Endothelial cell of umbilical vein (primary cell): ENCODE data around the gene FOXJ3. TPM values are rescaled to one million over a fixed set of nuclear protein-coding genes. Genes with fewer than 3 reads are reported as not detected.

Experiments used
- BruUV-seq: library from RNA; stranded (reverse); fragments of 400-500 nt; replicated peaks from 2 replicates; lab custom pipeline; 2021; lab: Mats Ljungman, UMichigan
- CTCF ChIA-PET: fragments of 300-600, 350-600 bp; sonication (Branson Sonifier 250); formaldehyde crosslinking; loops from one replicate; lab custom pipeline; 2021; ENCODE audit warnings: antibody characterized with exemption, inconsistent platforms; lab: Charles Lee
- POLR2A ChIA-PET: fragments of 300-600, 350-600 bp; sonication (Branson Sonifier 250); formaldehyde crosslinking; loops from one replicate; lab custom pipeline; 2021; ENCODE audit warnings: antibody characterized with exemption, inconsistent platforms; lab: Charles Lee
- DNase-seq: peaks from one replicate; pipeline ENCODE4 v3.0.0-alpha.2; 2011; ENCODE audit warnings: low read depth, low spot score
- FAIRE-seq: peaks from 2 replicates; lab custom pipeline; 2011; peaks lifted over from hg19 to GRCh38; lab: Jason Lieb, UNC
- H2AFZ ChIP-seq: 2 replicates; pipeline ENCODE4 v1.6.0; 2012; ENCODE audit warnings: low read depth, low read length, control low read depth, inconsistent platforms
- H3K27ac ChIP-seq: 2 replicates; pipeline ENCODE4 v1.5.1; 2011; ENCODE audit warnings: low read depth, mild to moderate bottlenecking, control low read depth, low read length, moderate library complexity; ENCODE audit not compliant: insufficient read depth
- H3K27me3 ChIP-seq, 2 experiments: 2 replicates each; pipeline versions ENCODE4 v1.6.0 to v1.6.1; 2011; ENCODE audit warnings: low read length in 2 of 2, mixed read lengths in 1 of 2; ENCODE audit not compliant: control insufficient read depth in 2 of 2, insufficient read depth in 2 of 2
- H3K36me3 ChIP-seq, 2 experiments: 2 replicates in 1 of 2; 3 replicates in 1 of 2; pipeline ENCODE4 v1.5.1; 2011; ENCODE audit warnings: low read length in 2 of 2, mild to moderate bottlenecking in 1 of 2, moderate library complexity in 1 of 2; ENCODE audit not compliant: control insufficient read depth in 2 of 2, insufficient read depth in 2 of 2; ENCODE audit errors: extremely low read depth in 1 of 2
- H3K4me1 ChIP-seq: 3 replicates; pipeline ENCODE4 v1.5.1; 2011; ENCODE audit warnings: mild to moderate bottlenecking, low read length; ENCODE audit not compliant: control insufficient read depth, insufficient read depth; ENCODE audit errors: extremely low read depth
- H3K4me2 ChIP-seq: 2 replicates; pipeline ENCODE4 v1.6.1; 2011; ENCODE audit warnings: low read length, control low read depth, mixed read lengths; ENCODE audit not compliant: insufficient read depth
- H3K4me3 ChIP-seq, 3 experiments: fragments of 200-600 bp in 1 of 3; sonication (generic), shearing (Covaris generic) in 1 of 3; replicated peaks in 1 of 3; 2 replicates each; pipeline ENCODE4 v1.5.1; 2011 to 2016; ENCODE audit warnings: control low read depth in 3 of 3, low read length in 3 of 3, mild to moderate bottlenecking in 2 of 3, inconsistent platforms in 1 of 3, low read depth in 1 of 3, moderate library complexity in 1 of 3; ENCODE audit not compliant: insufficient read depth in 1 of 3
- H3K79me2 ChIP-seq: 2 replicates; pipeline ENCODE4 v1.6.0; 2012; ENCODE audit warnings: low read length, inconsistent platforms; ENCODE audit not compliant: control insufficient read depth, insufficient read depth
- H3K9ac ChIP-seq: replicated peaks from 2 replicates; pipeline ENCODE3; 2011; ENCODE audit warnings: low read length, control low read depth; ENCODE audit not compliant: insufficient read depth; ENCODE audit errors: extremely low read depth
- H3K9me1 ChIP-seq: replicated peaks from 3 replicates; pipeline ENCODE4 v1.6.0; 2011; ENCODE audit warnings: mild to moderate bottlenecking, low read length; ENCODE audit not compliant: control insufficient read depth, insufficient read depth; ENCODE audit errors: extremely low read depth
- H3K9me3 ChIP-seq: replicated peaks from 2 replicates; pipeline ENCODE4 v1.5.1; 2012; ENCODE audit warnings: low read length, inconsistent platforms; ENCODE audit not compliant: control insufficient read depth, insufficient read depth
- H4K20me1 ChIP-seq: replicated peaks from 2 replicates; pipeline ENCODE3; 2011; ENCODE audit warnings: mild to moderate bottlenecking, low read length; ENCODE audit not compliant: control insufficient read depth, insufficient read depth; ENCODE audit errors: extremely low read depth
- EZH2 ChIP-seq: IDR thresholded peaks from 2 replicates; pipeline ENCODE4 v1.6.1; 2012; ENCODE audit warnings: borderline replicate concordance, low read depth, mild to moderate bottlenecking, moderate library complexity, low read length, inconsistent platforms; ENCODE audit not compliant: severe bottlenecking
- FOS ChIP-seq: IDR thresholded peaks from 2 replicates; pipeline ENCODE4 v1.6.1; 2011; ENCODE audit warnings: mild to moderate bottlenecking, low read length, moderate library complexity, borderline replicate concordance; ENCODE audit not compliant: insufficient read depth
- GATA2 ChIP-seq: IDR thresholded peaks from 2 replicates; pipeline ENCODE4 v1.7.0; 2011; ENCODE audit warnings: low read depth, mild to moderate bottlenecking, moderate library complexity, mixed read lengths, low read length; ENCODE audit not compliant: insufficient read length, insufficient read depth
- JUN ChIP-seq: IDR thresholded peaks from 2 replicates; pipeline ENCODE4 v1.6.1; 2011; ENCODE audit warnings: borderline replicate concordance, low read depth; ENCODE audit not compliant: insufficient read length, insufficient read depth
- MAX ChIP-seq: IDR thresholded peaks from 2 replicates; pipeline ENCODE4 v1.6.1; 2011; ENCODE audit not compliant: insufficient read depth, insufficient read length
- MYC ChIP-seq: IDR thresholded peaks from one replicate; pipeline ENCODE4 v1.6.1; 2011; ENCODE audit warnings: mild to moderate bottlenecking, low read depth, low read length
- POLR2A ChIP-seq: IDR thresholded peaks from 2 replicates; pipeline ENCODE4 v1.6.1; 2012; ENCODE audit warnings: low read depth, mild to moderate bottlenecking, control low read depth, low read length
- POLR2AphosphoS5 ChIP-seq: IDR thresholded peaks from 2 replicates; pipeline ENCODE4 v1.6.1; 2012; ENCODE audit warnings: low read depth, mild to moderate bottlenecking, control low read depth, low read length, moderate library complexity; ENCODE audit not compliant: insufficient read depth
- dilution Hi-C: fragments of 300-500 bp; cut with MboI; formaldehyde crosslinking; loops from one replicate; pipeline ENCODE4 v1.15.0; 2019; ENCODE audit warnings: low sequenced_read_pairs; ENCODE audit not compliant: extremely low pct_ligation_motif_present
- intact Hi-C: fragments of 100-400 bp; cut with micrococcal nuclease; formaldehyde crosslinking; loops from one replicate; pipeline ENCODE4 v1.10.0; 2022
- polyA plus RNA-seq, 4 experiments: library from polyadenylated mRNA; depleted of rRNA in 3 of 4; stranded (reverse) in 3 of 4; unstranded in 1 of 4; fragments of >200 nt; gene quantifications; 2 replicates each; pipeline versions ENCODE4 v1.2.1 to v1.2.3, GENCODE V29; 2011 to 2012; ENCODE audit warnings: missing spikeins in 1 of 4
- total RNA-seq: library from RNA; stranded (reverse); gene quantifications from 2 replicates; pipeline ENCODE4 v1.2.3, GENCODE V29; 2021
- TF ChIP-seq, protein P1 (sequence below), 2 donors: IDR thresholded peaks; 1 replicate in 1 of 2; 2 replicates in 1 of 2; pipeline ENCODE4 v1.5.1; 2011; ENCODE audit warnings: low read length in 2 of 2, mild to moderate bottlenecking in 2 of 2, moderate library complexity in 2 of 2, control low read depth in 1 of 2, inconsistent platforms in 1 of 2, low read depth in 1 of 2; ENCODE audit not compliant: insufficient read depth in 1 of 2; ENCODE audit errors: extremely low read depth in 1 of 2

Gene FOXJ3
- total and polyA plus RNA-seq, 2 donors (not counting 3 experiments of a cell fraction or from before 2014, with no cell fraction given), result 34.7 to 38.8 TPM

GRCh38 chr1:42210421-42211133 is 124.5 kb downstream of the FOXJ3 start:
- dilution Hi-C loops, result no loop called here

More at GRCh38 chr1:42210421-42211133, 124.5 kb downstream of the FOXJ3 start:
- Histone ChIP-seq H3K36me3 (no peaks in the 10 kb centered on the region), H3K79me2 (peaks cover 45% of the 10 kb centered on the region), H3K27me3 (no peaks in the 10 kb centered on the region), H3K4me1 (peaks cover 44% of the 10 kb centered on the region), H3K4me2 (peak overlapping the region; percentile 52), H3K4me3 (no peak overlapping the region), H2AFZ (no peak overlapping the region), H3K9me1 (no peaks in the 10 kb centered on the region), H3K9ac (no peak overlapping the region), H3K27ac (peak overlapping the region; percentile 15), H4K20me1 (peaks cover 2% of the 10 kb centered on the region), H3K9me3 (no peaks in the 10 kb centered on the region)
- DNase-seq, result no peak
- POLR2A ChIA-PET, result no interaction called here
- no TSS peak for BruUV-seq
- TF ChIP-seq POLR2AphosphoS5, result no peak
- TF ChIP-seq MAX, result no peak
- TF ChIP-seq MYC, result no peak
- TF ChIP-seq JUN, result no peak
- TF ChIP-seq, protein P1, sequence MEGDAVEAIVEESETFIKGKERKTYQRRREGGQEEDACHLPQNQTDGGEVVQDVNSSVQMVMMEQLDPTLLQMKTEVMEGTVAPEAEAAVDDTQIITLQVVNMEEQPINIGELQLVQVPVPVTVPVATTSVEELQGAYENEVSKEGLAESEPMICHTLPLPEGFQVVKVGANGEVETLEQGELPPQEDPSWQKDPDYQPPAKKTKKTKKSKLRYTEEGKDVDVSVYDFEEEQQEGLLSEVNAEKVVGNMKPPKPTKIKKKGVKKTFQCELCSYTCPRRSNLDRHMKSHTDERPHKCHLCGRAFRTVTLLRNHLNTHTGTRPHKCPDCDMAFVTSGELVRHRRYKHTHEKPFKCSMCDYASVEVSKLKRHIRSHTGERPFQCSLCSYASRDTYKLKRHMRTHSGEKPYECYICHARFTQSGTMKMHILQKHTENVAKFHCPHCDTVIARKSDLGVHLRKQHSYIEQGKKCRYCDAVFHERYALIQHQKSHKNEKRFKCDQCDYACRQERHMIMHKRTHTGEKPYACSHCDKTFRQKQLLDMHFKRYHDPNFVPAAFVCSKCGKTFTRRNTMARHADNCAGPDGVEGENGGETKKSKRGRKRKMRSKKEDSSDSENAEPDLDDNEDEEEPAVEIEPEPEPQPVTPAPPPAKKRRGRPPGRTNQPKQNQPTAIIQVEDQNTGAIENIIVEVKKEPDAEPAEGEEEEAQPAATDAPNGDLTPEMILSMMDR (IDR thresholded peaks at IDR 0.05; ENCODE audit: extremely low read depth in 1 of 2, insufficient read depth in 1 of 2, low read depth in 1 of 2, low read length in 2 of 2), result no peak
- no peak for TF ChIP-seq EZH2
- TF ChIP-seq POLR2A, result no peak
- TF ChIP-seq GATA2, result no peak
- TF ChIP-seq FOS, result no peak
- FAIRE-seq, result no peak
- CTCF ChIA-PET, result interaction anchor here (0.9 to 1.6 kb wide), 2 partner anchors 24 to 37 kb away, joined by 4 to 6 read pairs; no protein-coding TSS in a partner anchor
- intact Hi-C loops, result loop anchor here (10.0 kb wide), 1 partner anchor 124 kb away; the partner anchor contains the start of gene FOXJ3
